IPS DF 4.7 (cell line): ENCODE results near the gene PAX3.

Source experiments
- DNase-seq: peaks from one replicate; pipeline ENCODE4 v3.0.0-alpha.2; 2013; ENCODE audit warnings: low spot score; ENCODE audit errors: extremely low read depth

The PAX3 gene

DNA sequence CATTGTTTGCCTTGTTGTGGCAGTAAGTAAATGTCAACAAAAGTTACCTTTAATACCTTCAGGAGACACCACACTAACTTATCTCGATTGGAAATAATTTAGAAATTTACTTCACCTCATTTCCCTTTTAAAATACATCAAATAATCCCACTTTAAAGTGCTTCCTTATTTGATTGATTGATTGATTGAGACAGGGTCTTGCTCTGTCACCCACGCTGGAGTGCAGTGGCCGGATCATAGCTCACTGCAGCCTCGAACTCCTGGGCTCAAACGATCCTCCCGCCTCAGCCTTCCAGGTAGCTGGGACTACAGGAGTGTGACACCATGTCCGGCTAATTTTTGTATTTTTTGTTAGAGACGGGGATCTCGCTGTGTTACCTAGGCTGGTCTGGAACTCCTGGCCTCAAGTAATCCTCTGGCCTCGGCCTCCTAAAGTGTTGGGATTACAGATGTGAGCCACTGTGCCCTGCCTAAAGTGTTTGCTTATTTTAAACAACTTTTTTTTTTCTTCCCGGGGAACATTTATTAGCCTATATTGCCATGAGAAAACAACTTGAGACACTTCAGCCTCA is 12.0 kb upstream of the PAX3 start:
- no peak for DNase-seq

GRCh38 chr2:222309766-222310165 is 11.0 kb upstream of the PAX3 start:
- no peak for DNase-seq

DNA sequence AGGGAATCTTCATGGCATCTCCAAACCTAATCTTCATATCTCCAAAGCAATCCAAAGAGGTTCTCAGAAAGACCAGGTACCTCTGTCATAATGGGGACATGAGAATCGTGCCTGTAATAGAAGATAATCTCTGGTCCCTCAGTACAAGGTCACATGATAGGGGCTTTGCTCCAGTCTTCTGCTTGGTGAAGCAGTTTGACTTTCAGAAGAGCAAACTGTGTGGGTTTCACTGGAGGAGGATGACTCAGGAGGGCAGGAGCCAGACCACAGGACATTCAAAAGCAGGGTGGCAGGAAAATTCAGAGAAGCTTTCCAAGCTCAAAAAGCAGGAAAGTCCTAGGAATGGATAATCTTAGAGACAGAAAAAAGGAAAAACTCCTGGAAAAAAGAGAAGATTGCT is 10.6 kb upstream of the PAX3 start:
- no peak for DNase-seq

- no peak for DNase-seq
These were observed 9.4 kb upstream of the PAX3 start for GRCh38 chr2:222307978-222308730.

GRCh38 chr2:222307143-222307756 is 8.5 kb upstream of the PAX3 start:
- DNase-seq: no peak

DNA sequence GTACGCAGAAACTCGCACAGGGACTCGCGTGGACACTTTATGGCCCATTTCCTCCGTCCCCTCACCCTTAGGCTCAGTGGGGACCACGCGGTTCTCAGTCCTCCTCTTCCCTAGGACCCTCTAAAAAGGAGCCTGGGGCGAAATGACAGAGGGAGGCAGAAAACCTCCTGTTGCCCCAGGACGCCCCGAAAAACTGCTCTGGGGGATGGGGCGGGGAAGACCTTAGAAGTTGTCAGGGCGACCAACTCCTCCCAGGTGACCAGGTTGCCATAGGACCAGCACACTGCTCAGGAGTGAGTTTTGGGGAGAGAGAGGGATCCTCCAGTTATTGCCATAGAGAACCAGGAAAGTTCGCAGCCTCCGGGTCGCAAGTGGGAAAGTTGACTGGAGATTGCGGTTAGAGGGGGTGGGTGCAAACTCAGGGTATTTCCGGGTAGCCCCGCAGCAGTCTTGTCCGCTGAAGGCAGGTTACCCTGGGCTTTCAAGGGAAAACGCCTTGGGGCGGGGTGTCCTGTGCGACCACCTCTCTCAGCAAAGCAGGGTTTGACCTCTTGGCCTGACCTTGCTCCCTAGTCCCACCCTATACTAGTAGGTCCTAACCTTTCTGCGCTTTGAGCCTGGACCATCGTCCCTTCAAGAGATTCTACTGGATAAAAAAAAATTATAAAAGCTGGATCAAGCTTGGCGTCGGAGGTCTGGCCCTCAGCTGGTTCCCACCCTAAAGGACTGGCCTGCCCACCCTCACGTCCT is 7.8 kb upstream of the PAX3 start:
- DNase-seq: no peak

DNA sequence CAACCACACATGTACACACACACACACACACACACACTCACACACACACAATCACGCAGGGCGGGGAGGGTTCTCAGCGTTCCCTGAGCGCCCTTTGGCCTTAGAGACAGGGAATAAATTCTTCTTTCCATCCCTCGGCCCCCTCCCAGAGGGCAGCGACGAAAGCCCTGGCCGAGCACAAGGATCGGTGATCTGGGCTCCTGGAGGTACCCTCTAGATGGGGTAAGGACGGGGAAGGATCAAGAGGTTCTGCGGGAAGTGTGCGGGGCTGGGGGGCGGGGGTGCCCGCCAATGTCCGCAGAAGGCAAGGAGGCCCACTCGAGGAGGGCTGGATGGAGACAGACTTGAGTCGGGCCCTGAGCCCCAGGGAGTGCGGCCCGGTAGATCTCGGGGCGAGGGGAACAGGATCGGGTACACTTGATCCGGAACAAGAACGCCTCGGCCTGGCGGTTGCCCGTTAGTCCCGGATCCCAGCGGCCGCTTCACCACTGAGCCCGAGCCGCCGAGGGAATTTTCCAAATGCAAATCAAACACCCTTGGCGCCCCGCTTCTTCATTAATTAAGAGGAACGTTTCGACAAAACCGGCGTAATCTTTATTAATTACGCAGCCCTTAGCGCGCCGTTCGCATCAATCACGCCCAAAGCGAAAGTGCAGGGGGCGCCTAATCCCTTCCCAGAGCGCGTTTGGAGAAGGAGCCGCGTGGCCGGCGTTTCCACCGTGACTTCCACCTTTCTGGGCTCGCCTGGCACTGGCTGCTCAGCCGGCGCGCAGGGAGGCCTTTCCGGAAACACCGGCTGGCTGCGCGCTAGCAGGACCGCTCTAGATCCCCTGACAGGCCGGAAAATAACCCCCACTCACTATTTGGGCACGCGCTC is 7.0 kb upstream of the PAX3 start:
- no peak for DNase-seq

DNA sequence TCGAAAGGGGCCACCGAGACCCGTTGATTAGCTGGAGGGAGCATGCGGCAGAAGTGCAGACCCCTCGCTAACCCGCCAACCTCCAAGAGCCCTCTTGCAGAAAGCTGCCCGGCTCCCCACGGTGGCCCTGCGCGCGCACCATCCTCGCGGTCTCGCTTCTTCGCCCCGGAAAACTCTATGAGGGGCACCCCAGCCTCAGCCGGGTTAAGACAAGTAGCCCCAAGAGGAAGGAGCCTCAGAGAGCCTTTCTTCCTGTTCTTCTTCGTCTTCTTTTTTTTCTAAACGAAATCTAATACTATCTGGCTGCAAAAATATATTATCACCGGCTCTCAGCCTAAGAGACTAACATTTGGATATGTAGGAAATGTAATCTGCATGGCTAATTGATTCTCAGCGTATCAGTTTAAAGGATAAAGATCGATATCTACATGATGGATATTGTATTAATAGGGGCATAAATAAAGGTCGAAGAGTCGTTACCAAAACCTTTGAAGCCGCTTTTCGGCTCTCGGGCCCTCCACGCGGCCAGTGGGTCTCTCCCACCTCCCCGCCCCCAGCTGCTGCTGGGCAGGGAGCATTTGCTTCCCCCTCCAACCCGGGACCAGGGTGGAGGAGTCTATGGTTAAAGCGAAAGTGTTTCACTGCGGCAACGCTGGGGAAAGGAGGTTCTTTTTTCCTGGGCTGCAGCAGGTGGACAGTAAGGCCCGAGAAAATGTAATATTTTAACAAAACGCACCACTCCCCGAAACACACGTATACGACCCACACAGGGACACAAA is 6.1 kb upstream of the PAX3 start:
- no peak for DNase-seq

- DNase-seq: no peak
These were observed 5.3 kb upstream of the PAX3 start for GRCh38 chr2:222303828-222304736.

DNA sequence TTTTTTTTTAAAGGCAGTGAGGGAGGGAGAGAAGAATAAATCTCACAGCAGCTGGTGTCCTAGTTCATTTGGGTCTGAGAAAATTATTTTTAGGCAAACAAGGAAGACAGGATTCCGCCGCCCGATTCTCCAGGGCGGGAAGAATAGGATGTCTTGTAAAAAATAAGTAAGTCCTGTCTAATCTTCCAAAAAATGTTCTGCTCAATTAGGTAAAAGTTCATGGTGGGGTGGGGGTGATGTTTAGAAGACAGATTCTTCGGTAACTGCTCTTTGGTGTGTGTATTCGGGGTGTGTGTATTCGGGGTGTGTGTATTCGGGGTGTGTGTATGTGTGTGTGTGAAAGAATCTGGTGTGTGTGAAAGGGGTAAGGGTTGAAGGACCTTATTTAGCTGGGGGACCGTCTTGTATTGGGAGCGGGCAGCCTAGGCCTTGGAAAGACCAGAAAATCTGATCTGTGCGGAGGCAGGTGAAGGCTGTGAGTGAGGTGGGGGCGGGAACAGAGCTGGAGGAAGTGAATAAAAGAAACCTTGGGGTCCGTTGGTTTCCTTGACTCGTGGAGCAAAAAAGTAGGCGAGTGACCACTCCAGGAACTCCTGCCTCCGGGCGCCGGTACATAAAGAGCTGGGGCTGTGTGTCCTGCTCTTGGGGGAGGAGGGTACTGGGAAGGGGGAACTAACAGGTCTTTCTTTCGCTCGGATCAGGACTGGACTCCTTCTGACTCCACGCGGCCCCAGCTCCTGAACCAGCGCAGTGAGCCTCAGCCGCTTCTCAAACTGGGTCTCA is 4.4 kb upstream of the PAX3 start:
- no peak for DNase-seq

GRCh38 chr2:222302178-222303018 is 3.6 kb upstream of the PAX3 start:
- no peak for DNase-seq

- no peak for DNase-seq
These were observed 3.0 kb upstream of the PAX3 start for GRCh38 chr2:222301796-222302118.

GRCh38 chr2:222301053-222301795 is 2.4 kb upstream of the PAX3 start:
- no peak for DNase-seq

GRCh38 chr2:222300726-222301052 is 1.9 kb upstream of the PAX3 start:
- DNase-seq: no peak

DNA sequence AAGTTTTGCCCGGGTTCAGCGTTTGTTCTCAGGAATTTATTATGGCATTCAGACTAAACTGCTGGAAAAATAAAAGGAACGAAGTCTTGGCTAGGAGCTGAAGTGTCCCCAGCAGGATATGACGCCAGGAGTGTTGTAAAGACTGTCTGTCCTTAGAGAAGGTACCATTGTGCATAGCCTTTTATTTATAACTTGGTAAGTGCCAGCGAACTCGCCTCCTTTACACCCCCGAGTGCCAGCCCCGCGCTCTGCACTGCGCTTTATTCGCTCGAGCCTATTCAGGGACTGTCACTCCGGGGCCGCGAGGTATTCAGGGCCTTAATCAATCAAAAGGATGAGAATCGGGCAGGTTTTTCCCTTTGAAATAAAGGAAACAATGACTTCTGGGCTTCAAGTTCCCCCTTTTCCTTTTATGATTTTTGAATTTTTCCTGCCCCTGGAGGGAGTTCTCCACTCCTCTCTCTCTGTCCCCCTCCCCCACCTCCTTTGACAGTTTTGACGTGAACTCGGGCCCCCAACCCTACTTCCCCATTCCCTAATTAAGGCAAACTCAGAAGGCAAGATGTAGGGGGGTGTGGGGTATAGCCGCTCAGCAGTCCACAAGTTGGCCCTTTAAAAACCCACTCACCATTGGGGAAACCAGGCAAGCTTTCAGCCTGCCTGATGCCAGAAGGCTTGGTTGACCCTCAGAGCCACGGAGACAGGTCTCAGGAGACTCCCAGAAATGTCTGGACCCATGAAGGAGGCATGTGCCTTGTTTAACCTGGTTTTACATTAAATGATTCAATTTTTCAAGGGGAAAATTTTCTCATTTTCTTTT is 1.3 kb upstream of the PAX3 start:
- DNase-seq: no peak

- DNase-seq: no peak
These were observed 842 bp downstream of the PAX3 start for GRCh38 chr2:222298001-222298310.

DNA sequence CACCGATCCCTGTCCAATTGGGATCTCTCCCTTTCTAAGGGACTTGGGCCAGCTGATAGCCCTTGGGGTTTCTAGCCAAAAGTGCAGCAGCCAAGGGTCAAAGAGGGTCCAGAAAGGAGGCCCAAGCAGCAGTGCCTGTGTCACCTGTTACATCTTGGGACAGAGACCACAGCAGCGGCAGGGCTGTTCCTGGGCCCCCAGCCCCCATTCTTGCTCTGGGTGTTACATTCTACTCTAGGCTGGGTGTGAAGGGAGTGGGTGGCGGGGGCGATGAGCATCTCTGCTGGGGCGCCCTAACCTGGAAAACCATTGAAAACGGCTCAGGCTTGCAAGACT is 1.2 kb downstream of the PAX3 start:
- no peak for DNase-seq
